Measurements from ENCODE around the gene SIK3.

SIK3 gene

GRCh38 chr11:116833816-116834534 lies 264.3 kb downstream of the SIK3 start:
- DNase-seq: no peak

DNA sequence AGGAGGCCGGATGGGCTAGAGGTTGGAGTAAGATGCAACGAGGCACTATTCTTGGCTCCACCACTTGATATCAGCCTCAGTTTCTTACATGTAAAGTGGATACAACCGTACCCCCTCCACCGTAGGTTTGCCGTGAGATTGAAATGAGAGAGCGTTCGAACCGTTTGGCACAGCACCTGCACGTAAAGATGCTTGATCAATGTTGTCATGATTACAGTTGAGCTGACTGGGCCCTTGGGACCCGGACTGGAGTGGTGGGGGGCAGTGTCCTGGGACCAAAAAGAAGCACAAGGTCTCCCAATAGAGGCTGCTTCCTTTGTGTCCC lies 264.8 kb downstream of the SIK3 start:
- DNase-seq: no peak

GRCh38 chr11:116832350-116833290 lies 265.6 kb downstream of the SIK3 start:
- DNase-seq: no peak

DNA sequence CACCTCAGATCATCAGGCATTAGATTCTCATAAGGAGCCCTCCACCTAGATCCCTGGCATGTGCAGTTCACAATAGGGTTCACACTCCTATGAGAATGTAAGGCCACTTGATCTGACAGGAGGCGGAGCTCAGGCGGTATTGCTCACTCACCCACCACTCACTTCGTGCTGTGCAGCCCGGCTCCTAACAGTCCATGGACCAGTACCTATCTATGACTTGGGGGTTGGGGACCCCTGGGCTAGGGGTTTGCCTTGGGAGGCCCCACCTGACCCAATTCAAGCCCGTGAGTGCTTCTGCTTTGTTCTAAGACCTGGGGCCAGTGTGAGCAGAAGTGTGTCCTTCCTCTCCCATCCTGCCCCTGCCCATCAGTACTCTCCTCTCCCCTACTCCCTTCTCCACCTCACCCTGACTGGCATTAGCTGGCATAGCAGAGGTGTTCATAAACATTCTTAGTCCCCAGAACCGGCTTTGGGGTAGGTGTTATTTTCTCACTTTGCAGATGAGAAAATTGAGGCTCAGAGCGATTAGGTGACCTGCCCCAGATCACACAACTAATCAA lies 266.4 kb downstream of the SIK3 start:
- no peak for DNase-seq

- no peak for DNase-seq
Observed at GRCh38 chr11:116830184-116830912, 267.9 kb downstream of the SIK3 start.

- no peak for DNase-seq
Observed at GRCh38 chr11:116829525-116830183, 268.6 kb downstream of the SIK3 start, which contains the start of gene APOC3. APOC3 (plus strand) TSS chr11:116829907; CDS start chr11:116830583, 676 bp downstream.

GRCh38 chr11:116828632-116829524 lies 269.4 kb downstream of the SIK3 start:
- no peak for DNase-seq

DNA sequence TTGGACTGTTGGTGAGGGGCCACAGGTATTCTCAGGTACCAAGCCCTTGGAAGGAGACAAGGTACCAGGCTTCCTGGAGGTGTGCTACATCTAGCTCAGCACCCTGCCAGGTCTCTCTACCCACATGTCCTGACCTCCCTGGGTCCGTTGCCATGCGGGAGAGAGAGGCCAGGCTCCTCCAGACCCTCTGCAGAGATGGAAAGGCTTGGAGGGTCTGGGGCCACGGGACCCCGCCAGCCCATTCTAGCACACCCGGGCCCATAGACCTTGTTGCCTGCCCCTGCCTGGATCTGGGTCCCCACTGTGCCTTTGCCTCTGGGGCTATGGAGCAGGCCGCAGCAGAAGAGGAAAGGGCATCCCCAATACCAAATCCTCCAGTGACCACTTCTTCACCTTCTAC lies 270.8 kb downstream of the SIK3 start:
- no peak for DNase-seq

GRCh38 chr11:116826751-116827431 lies 271.3 kb downstream of the SIK3 start:
- no peak for DNase-seq

DNA sequence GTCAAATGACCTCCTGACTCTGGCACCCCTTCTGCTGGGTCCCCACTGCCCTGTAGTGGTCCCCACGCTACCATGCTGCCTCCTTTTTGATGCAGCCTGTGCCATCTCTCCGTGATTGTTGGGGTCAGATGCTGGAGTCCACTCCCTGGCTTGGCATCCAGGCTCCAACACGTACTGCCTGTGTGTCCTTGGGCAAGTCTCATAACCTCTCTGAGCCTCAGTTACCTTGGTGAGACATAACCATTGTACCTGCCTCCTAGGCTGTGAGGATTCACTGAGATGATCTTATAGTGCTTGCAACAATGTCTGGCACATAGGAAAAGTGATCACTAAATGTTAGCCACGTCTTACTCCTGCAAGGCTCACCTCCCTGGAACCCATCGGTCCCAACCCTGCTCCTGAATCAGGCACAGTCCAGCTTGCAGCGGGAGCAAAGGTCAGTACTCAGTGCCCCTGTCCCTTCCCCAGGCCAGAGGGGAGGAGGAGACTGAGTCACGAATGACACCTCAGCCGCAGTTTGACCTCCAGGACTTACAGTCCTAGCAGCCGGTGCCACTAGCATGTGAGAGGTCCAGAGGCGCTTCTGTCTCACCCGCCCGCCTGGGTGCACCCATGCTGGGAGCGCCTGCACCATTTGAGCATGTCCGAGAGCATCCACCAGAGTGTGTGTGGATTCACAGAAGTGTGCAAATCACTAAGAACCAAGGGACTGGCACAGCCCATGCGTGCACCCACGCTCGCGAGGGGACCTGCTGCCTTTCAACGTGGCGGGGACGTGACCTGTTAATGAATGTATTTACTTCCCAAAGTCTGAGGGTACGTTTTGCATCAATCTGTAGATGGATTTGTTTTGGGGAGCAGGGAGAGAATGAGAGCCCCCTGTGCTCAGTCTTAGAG lies 272.1 kb downstream of the SIK3 start:
- no peak for DNase-seq

GRCh38 chr11:116825434-116825833 lies 272.8 kb downstream of the SIK3 start:
- DNase-seq: no peak

- no peak for DNase-seq
Observed at GRCh38 chr11:116823031-116823843, 275.0 kb downstream of the SIK3 start, which contains the start of gene APOA4. APOA4 (minus strand) TSS chr11:116823304; CDS start chr11:116823191, 113 bp downstream.

DNA sequence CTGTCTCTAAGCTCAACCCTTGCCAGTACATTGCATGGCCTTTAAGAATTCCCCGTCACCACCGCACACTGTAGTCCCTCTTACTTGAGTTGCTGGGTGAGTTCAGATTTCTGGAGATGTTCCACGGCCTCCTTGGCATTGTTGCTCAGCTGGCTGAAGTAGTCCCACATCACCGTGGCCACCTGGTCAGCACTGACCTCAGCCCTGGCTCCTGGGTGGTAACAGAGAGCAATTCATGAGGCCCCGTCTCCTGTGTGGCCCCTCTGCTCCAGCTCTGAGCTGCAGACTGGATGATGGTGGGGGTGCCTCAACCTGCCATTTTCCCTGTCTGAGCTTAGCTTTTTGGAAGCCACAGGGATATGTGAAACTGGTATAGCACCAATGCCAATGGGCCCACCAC lies 275.7 kb downstream of the SIK3 start:
- no peak for DNase-seq

DNA sequence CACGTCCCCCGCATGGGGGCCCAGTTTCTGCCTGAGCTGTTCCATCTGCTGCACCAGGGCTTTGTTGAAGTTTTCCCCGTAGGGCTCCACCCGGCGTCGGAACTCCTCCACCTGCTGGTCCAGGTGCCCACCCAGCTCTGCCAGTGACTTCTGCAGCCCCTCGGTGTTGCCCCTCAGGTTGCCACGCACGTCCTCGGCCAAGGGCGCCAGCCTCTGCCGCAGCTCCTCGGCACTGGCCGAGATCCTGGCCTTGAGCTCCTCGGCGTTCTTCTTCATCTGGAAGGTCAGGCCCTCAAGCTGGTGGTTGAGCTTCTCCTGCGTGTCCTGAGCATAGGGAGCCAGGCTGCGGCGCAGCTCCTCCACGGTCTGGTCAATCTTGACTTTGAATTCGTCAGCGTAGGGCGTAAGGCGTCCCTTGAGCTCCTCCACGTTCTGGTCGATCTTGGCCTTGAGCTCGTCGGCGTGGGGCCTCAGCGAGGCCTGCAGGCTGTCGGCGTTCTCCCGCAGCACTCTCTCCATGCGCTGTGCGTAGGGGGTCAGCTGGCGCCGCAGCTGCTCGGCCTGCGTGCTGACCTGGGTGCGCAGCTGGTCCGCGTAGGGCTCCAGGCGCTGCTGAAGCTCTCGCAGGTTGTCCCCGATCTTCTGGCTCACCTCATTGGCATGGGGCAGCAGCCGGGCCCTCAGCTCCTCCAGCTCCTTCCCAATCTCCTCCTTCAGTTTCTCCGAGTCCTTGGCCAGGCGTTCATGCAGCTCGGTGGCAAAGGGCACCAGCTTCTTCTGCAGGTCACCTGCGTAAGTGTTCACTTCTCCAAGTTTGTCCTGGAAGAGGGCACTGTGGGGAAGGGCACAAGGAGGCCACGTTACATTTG lies 276.9 kb downstream of the SIK3 start:
- no peak for DNase-seq

- no peak for DNase-seq
Observed at GRCh38 chr11:116819049-116819448, 279.2 kb downstream of the SIK3 start.

DNA sequence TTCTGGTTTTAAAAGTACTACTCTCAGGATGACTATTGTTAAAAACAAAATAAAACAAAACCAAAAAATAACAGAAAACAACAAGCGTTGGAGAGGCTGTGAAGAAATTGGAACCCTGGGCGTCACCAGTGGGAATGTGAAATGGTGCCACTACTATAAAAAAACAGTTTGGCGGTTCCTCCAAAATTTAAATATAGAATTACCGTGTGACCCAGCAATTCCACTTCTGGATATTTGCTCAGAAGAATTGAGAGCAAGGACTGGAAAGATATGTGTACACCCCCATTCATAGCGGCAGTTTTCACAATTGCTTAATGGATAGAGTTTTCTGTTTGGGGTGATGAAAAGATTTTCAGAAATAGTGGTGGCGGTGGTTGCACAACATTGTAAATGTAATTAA lies 283.7 kb downstream of the SIK3 start:
- DNase-seq: no peak

DNA sequence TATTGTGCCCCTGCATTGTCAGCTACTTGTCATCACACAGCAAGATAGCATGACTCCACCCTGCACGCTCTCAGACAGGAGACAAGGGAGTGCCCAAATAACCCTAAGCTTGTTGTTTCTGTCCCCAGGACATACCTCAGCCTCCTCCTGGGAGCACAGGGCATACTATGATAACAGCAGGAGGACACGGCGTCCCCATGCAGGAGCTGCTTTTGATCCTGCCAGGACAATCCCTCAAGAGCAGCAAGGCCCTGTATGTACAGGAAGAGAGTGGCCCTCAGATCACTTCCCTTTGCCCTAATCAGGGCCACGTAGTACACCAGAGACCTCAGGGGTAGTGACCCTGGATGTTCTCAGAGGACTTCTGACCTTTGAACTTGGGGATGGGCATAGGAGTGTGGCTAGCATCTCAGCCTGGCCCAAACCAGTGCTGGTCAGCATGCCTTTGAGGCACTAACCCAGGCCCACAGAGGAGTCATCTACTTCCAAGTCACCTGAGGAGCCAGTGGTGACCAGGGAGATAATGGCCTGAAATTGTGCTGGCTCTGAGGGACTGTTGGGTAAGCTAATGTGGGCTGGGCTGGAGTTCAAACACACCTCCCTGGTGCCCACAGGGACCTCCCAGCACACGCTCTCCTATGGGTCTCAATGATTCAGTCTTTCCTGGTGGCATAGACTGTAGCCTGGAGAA lies 284.3 kb downstream of the SIK3 start:
- no peak for DNase-seq

Measured in stimulated activated naive CD4-positive, alpha-beta T cell treated with Interleukin-2 at 50 U/mL for 16 hours (primary cell).